ENCODE measurements around the gene RLN3.
"Not testable (repeated sequence)": the region's sequence is repeated elsewhere in the genome, so short reads cannot be mapped to it uniquely, and the experiment has no call there.

The RLN3 gene

DNA sequence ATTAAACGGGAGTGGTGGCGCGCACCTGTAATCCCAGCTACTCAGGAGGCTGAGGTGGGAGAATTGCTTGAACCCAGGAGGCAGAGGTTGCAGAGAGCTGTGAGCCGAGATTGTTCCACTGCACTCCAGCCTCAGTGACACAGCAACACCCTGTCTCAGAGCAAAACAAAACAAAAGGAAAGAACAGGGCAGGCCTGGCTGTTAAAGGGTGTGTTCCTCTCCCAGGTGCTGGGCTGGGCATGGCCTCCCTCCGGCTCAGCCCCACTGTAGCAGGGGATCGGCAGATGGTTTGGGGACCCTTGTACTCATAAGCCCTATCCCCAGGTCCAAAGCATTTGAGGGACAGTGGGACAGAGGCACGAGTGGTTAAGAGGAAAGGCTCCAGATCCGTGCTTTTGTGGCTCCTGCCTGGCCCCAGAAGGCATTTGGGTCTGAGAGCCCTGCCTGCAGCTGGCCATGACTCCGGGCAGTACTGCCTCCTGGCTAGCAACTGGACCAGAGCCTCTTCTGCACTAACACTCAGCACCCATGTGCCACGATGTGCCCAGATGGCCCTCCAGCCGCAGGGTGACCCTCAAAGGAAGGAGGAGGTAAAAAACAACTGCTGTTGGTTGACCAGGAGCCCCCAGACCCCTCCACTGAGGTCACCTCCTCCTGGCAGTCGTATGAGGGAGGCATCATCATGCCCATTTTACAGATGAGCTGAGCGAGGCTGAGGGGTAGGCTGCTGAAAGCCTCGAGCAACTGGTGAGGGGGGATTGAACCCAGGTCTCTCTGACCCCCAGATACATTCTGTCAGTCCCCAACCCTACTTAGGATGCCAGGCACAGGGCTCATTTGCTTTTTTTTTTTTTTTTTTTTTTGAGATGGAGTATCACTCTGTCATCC lies 31.8 kb upstream of the RLN3 start:
- no peak for DNase-seq

GRCh38 chr19:13996928-13997630 lies 30.9 kb upstream of the RLN3 start:
- DNase-seq, result no peak

- no peak for DNase-seq
Measured at GRCh38 chr19:13997631-13997962, 30.4 kb upstream of the RLN3 start.

DNA sequence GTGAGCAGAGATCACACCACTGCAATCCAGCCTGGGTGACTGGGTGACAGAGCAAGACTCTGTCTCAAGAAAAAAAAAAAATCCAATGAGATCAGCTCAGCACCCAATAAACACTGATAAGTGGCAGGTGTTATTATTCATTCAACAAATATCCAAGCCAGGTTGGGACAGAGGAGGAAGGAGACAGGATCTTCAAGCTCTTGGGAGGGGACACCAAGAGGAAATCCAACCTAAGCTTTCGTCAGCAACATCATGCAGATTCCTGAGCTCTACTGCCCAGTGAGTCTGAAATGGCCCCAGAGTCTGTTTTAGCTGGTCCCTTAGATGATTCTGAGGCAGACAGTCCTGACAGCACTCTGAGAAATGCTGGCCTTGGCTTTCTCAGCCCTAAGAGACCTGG lies 29.5 kb upstream of the RLN3 start:
- no peak for DNase-seq

- no peak for DNase-seq
Measured at GRCh38 chr19:13999085-13999484, 28.9 kb upstream of the RLN3 start.

GRCh38 chr19:14000691-14001375 lies 27.1 kb upstream of the RLN3 start:
- DNase-seq, result no peak

DNA sequence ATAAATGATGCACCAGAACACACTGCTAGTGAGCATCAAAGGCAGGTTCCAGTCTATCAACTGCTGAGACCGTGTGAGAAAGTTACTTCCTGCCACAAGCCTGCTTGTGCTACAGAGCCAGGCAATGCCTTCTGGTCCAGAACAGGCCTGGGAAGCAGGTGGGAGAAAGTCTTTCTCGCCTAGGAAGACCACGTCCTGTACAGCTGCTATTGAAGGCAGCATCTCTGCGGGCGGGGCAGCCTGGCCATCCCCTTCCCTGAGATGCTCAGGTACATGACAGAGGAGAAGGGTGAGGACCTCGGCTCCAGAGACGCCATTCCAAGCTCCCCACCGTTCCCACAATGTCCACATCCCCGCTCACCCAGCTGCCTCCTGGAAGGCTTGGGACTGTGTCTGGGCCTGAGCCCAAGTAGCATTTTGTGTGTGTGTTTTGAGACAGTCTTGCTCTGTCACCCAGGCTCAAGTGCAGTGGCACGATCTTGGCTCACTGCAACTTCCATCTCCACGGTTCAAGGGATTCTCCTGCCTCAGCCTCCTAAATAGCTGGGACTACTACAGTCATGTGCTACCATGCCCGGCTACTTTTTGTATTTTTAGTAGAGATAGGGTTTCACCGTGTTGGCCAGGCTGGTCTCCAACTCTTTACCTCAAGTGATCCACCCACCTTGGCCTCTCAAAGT lies 25.2 kb upstream of the RLN3 start:
- DNase-seq, result no peak

DNA sequence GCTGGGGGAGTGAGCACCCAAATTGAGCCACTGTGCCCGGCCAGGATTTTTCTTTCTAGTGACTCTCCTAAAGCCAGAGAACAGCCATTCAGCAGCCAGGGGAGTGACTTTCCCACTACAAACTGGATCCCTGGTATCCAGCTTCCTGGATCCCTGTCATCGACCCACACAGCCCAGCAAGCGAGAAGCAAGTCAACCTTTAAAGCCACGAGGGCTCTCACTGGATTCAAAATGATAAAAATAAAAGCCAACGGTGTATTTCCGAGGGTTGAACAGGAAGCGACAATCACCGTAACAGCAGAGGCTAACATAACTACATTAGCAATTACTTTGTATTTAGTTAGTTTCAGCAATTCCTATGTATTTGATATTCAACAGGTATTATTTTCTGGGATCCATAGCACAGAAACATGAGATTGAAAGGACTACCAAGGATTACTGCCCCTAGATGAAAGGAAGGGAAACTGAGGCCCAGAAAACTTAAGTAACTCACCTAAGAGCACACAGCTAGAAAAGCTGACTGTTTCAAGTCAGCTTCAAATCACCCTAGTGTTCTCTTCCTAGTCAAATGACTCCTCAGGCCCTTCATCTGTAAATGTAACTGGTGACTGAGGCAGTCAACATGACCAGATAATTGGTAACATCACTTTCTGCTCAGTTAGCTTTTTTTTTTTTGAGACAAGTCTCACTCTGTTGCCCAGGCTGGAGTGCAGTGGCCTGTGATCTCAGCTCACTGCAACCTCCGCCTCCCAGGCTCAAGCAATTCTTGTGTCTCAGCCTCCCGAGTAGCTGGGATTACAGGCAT lies 24.5 kb upstream of the RLN3 start:
- DNase-seq, result no peak

- DNase-seq, result no peak
Measured at GRCh38 chr19:14004619-14005348, 23.2 kb upstream of the RLN3 start.

DNA sequence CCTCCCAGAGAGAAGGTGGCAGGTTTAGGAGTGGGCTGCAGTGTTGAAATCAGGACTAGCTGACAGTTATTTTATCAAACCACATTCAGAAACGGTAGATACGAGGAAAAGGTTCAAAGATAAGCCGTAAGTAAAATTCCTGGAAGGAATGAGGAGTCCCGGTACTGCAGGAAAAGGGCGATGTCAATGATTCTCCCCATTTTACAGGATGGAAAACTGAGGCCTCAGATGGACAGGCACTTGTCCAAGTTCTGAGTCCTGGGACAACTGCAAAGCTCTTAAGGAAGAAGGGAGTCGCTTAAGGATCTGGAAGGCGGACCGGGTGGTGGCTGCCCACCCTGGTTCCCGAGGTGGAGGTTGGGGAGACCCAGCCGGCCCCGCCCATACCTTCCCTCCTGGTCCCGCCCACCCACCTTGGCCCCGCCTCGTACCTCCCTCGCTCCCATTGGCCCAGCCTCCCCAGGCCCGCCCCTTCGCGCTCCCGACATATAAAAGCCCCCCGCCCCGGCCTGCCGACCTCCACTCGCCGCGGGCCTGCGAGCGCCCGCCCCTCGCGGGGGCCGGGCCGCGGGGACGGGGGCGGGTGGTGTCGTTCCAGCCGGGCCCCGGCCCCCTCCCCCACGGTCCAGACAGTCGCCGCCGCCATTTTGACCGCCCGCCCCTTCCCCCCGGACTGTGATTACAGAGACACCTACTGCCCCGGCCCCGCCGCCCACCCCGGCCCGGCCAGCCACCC lies 22.4 kb upstream of the RLN3 start:
- peak; percentile 85 for DNase-seq

- peak; percentile 100 for DNase-seq
Measured at GRCh38 chr19:14006085-14006765, 21.7 kb upstream of the RLN3 start, which contains the start of gene RFX1. Gene RFX1 (minus strand): TSS chr19:14006320. CDS start chr19:13993843, 12,477 bp downstream.

- DNase-seq, result no peak
Measured at GRCh38 chr19:14006766-14007562, 21.0 kb upstream of the RLN3 start.

- DNase-seq, result no peak
Measured at GRCh38 chr19:14012378-14012915, 15.5 kb upstream of the RLN3 start.

GRCh38 chr19:14015524-14016035 lies 12.4 kb upstream of the RLN3 start:
- no peak for DNase-seq

DNA sequence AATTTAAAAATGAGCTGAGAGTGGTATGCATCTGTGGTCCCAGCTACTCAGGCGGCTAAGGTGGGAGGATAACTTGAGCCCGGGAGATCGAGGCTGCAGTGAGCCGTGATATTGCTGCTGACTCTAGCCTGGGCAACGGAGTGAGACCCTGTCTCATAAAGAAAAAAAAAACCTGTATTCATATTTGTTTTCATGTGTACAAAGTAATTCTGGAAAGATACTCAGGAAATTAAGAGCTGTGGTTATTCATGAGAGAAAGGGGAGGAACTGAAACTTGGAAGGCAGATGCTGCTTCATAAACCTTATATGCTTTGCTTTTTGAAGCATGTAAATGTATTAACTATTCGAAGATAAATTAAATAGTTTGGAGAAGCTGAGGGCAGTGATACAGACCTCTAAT lies 8.8 kb upstream of the RLN3 start:
- DNase-seq, result no peak

GRCh38 chr19:14019739-14020138 lies 8.2 kb upstream of the RLN3 start:
- DNase-seq, result not testable (repeated sequence)

GRCh38 chr19:14021474-14021873 lies 6.5 kb upstream of the RLN3 start:
- no peak for DNase-seq

DNA sequence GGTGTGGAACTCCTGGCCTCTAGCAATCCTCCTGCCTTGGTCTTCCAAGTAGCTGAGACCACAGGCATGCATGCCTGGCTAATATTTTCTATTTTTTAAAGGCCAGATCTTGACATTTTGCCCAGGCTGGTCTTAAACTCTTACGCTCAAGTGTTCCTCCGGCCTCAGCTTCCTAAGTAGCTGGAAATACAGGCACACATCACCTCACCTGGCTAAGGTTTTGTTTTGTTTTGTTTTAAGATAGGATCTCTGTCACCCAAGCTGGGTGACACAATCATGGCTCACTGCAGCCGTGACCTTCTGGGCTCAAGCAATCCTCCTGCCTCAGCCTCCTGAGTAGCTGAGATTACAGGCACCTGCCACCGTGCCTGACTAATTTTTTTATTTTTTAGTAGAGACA lies 5.5 kb upstream of the RLN3 start:
- DNase-seq, result no peak
